Colonic mucosa (tissue), 4 donors: Measurements from ENCODE around the gene MAT1A. TPM values are rescaled to one million over a fixed set of nuclear protein-coding genes. Genes with fewer than 3 reads are reported as not detected.
"Not testable (repeated sequence)": the region's sequence is repeated elsewhere in the genome, so short reads cannot be mapped to it uniquely, and the experiment has no call there.

Experiments used
- DNase-seq: peaks from one replicate; pipeline ENCODE4 v3.0.0-alpha.2; 2020
- H3K27ac ChIP-seq: fragments of 200-600 bp; one replicate; pipeline ENCODE4 v1.8.0; 2021
- H3K27me3 ChIP-seq: fragments of 200-600 bp; one replicate; pipeline ENCODE4 v1.8.0; 2021
- H3K36me3 ChIP-seq: fragments of 200-600 bp; one replicate; pipeline ENCODE4 v1.8.0; 2021
- H3K4me1 ChIP-seq: fragments of 200-600 bp; one replicate; pipeline ENCODE4 v1.8.0; 2021; ENCODE audit warnings: mild to moderate bottlenecking
- H3K4me3 ChIP-seq: fragments of 200-600 bp; one replicate; pipeline ENCODE4 v1.8.0; 2021
- H3K9ac ChIP-seq, 2 donors: one replicate each; pipeline ENCODE4 v1.7.0; 2013; ENCODE audit warnings: control low read depth in 2 of 2, low read depth in 2 of 2, low read length in 2 of 2
- H3K9me3 ChIP-seq: fragments of 200-600 bp; one replicate; pipeline ENCODE4 v1.8.0; 2021
- intact Hi-C: fragments of 100-400 bp; cut with DNase I; formaldehyde crosslinking; loops from one replicate; pipeline ENCODE4 v1.14.1; 2022
- total RNA-seq, 2 donors: library from RNA; stranded (reverse); fragmentation: NEBNext Ultra II Directional in 1 of 2; extraction: Animal tissue kit (Norgen Biotek cat#: 25700) in 1 of 2; gene quantifications; one replicate each; pipeline ENCODE4 v1.2.1, GENCODE V29; 2021
- TF ChIP-seq, protein P1 (sequence below): fragments of 200-600 bp; IDR thresholded peaks from one replicate; pipeline ENCODE4 v1.8.0; 2022; ENCODE audit warnings: antibody characterized with exemption, mild to moderate bottlenecking
- donor health status: healthy.
- donor health status: DM: no; HTN: no; CAD: no.
- donor health status: DM: no; HTN: no; CAD: no.

Gene MAT1A
- total RNA-seq, 2 donors from 2014 or later, result 1.4 to 1.8 TPM

- H3K4me3 ChIP-seq, result no peak overlapping the region
- no peaks in the 10 kb centered on the region for H3K36me3 ChIP-seq
- no peaks in the 10 kb centered on the region for H3K4me1 ChIP-seq
- no peaks in the 10 kb centered on the region for H3K27me3 ChIP-seq
- no peak overlapping the region for H3K27ac ChIP-seq
- H3K9ac ChIP-seq, result no peak overlapping the region
- intact Hi-C loops, result no loop called here
- H3K9me3 ChIP-seq, result no peaks in the 10 kb centered on the region
- no peak for DNase-seq
- TF ChIP-seq, protein P1, sequence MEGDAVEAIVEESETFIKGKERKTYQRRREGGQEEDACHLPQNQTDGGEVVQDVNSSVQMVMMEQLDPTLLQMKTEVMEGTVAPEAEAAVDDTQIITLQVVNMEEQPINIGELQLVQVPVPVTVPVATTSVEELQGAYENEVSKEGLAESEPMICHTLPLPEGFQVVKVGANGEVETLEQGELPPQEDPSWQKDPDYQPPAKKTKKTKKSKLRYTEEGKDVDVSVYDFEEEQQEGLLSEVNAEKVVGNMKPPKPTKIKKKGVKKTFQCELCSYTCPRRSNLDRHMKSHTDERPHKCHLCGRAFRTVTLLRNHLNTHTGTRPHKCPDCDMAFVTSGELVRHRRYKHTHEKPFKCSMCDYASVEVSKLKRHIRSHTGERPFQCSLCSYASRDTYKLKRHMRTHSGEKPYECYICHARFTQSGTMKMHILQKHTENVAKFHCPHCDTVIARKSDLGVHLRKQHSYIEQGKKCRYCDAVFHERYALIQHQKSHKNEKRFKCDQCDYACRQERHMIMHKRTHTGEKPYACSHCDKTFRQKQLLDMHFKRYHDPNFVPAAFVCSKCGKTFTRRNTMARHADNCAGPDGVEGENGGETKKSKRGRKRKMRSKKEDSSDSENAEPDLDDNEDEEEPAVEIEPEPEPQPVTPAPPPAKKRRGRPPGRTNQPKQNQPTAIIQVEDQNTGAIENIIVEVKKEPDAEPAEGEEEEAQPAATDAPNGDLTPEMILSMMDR, result no peak
Measured at GRCh38 chr10:80261316-80262030, 28.0 kb downstream of the MAT1A start.

DNA sequence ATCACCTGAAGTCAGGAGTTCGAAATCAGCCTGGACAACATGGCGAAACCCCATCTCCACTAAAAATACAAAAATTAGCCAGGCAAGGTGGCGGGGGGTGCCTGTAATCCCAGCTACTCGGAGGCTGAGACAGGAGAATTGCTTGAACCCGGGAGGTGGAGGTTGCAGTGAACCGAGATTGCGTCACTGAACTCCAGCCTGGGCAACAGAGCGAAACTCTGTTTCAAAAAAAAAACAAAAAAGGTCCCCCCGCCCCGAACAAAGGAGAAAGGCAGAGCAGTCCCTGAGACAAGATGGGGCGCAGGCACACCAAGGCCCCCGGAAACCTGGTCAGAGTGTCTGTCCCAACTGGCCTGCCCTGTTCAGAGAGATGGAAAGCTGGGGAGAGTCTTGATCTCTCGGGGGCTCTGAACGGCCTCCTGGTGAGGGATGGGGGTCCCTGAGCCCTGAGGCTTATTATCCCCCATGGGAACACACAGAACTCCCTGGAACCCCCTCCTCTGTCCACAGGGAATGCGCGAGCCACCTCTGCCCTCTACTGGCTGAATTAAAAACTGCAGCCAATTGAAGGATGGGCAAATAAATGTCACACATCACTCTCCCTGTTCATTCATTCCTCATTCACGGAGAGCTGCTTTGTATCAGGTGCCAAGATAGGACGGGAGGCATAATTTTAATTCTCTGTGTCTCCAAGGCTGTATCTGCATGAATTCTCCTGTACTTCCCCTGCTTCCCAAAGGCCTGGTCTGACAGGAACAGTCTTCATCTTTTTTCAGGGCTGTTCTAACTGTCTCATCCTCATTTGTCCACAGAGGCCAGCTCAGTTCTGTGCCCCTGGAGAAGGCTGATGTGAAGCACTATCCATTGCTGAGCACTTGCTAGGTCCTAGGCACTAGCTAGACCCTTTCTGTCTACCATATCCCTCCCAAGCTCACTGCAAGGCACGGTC is 28.9 kb downstream of the MAT1A start:
- no peaks in the 10 kb centered on the region for H3K4me1 ChIP-seq
- no peak overlapping the region for H3K4me3 ChIP-seq
- no peaks in the 10 kb centered on the region for H3K36me3 ChIP-seq
- intact Hi-C loops, result no loop called here
- H3K27me3 ChIP-seq, result no peaks in the 10 kb centered on the region
- H3K27ac ChIP-seq, result no peak overlapping the region
- TF ChIP-seq, protein P1, result peak; percentile 73
- no peak overlapping the region for H3K9ac ChIP-seq
- peak; percentile 34 for DNase-seq
- no peaks in the 10 kb centered on the region for H3K9me3 ChIP-seq

GRCh38 chr10:80259405-80259871 is 30.0 kb downstream of the MAT1A start:
- Histone ChIP-seq H3K27ac (no peak overlapping the region), H3K9me3 (no peaks in the 10 kb centered on the region), H3K9ac (no peak overlapping the region), H3K4me1 (no peaks in the 10 kb centered on the region), H3K4me3 (no peak overlapping the region), H3K36me3 (no peaks in the 10 kb centered on the region), H3K27me3 (no peaks in the 10 kb centered on the region)
- intact Hi-C loops, result no loop called here
- TF ChIP-seq, protein P1, result no peak
- no peak for DNase-seq

DNA sequence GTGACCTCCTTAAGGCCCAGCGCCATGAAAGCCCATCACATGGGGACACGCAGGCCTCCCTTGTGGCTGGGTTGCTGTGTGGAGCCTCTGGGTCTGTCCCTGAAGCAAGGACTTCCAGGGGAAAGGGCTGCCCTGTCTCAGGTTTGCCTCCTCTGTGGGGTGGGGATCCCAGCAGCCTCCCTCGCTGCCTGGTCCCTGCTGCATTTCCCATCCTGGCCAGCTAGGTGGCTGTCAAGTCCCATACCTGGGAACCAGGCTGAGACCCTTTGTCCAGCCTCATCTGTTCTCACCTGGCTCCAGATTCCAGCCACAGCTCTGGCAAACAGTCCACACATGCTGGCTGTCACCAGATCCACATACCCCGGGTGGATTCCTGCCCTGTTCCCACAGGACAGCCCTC is 32.7 kb downstream of the MAT1A start:
- intact Hi-C loops, H3K4me3 ChIP-seq, H3K4me1 ChIP-seq, H3K27ac ChIP-seq, DNase-seq, H3K9me3 ChIP-seq, H3K36me3 ChIP-seq, H3K9ac ChIP-seq, H3K27me3 ChIP-seq: not testable (repeated sequence)

DNA sequence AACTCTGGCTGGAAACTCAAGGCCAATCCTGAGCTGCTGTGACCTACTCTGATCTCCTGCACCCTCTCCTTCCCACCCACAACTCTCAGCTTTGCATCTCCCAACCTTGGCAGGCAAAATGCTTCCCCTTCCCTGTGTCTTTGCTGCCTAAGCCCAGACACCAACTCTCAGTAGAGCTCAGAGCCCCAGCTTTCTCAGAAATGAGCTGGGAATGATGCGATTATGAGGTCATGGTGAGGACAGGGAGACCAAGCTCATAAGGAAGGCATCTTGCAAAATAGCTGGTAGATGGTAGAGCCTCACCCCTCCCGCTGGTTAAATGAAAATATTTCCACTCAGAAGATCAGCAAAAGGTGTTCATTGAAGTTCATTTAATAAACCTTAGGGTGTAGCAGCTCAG is 34.7 kb downstream of the MAT1A start:
- H3K4me3 ChIP-seq, DNase-seq, H3K9me3 ChIP-seq, H3K27ac ChIP-seq, H3K36me3 ChIP-seq, H3K9ac ChIP-seq, intact Hi-C loops, H3K27me3 ChIP-seq, H3K4me1 ChIP-seq: not testable (repeated sequence)

GRCh38 chr10:80253963-80254271 is 35.5 kb downstream of the MAT1A start:
- intact Hi-C loops, H3K36me3 ChIP-seq, H3K9me3 ChIP-seq, H3K4me3 ChIP-seq, H3K4me1 ChIP-seq, H3K9ac ChIP-seq, H3K27ac ChIP-seq, DNase-seq, H3K27me3 ChIP-seq: not testable (repeated sequence)
